Kidney (tissue), 14 donors: Measurements from ENCODE around the gene NXPH1. TPM values are rescaled to one million over a fixed set of nuclear protein-coding genes. Genes with fewer than 3 reads are reported as not detected.

Experiments used
- DNase-seq, 5 donors: peaks; one replicate each; pipeline ENCODE4 v3.0.0-alpha.2; 2013 to 2020
- FAIRE-seq: peaks from 2 replicates; lab custom pipeline; 2012; peaks lifted over from hg19 to GRCh38; lab: Jason Lieb, UNC
- H3K27ac ChIP-seq, 2 donors: one replicate each; pipeline ENCODE4 v1.7.0; 2013; ENCODE audit warnings: low read depth in 2 of 2, low read length in 2 of 2, inconsistent platforms in 1 of 2
- H3K27me3 ChIP-seq: one replicate; pipeline ENCODE4 v1.7.1; 2013; ENCODE audit warnings: low read length, inconsistent platforms; ENCODE audit not compliant: control insufficient read depth, insufficient read depth
- H3K36me3 ChIP-seq, 3 donors: one replicate each; pipeline versions ENCODE4 v1.7.0 to v1.7.1; 2013; ENCODE audit warnings: low read length in 3 of 3, control low read depth in 1 of 3, inconsistent platforms in 1 of 3; ENCODE audit not compliant: insufficient read depth in 3 of 3, control insufficient read depth in 2 of 3
- H3K4me1 ChIP-seq, 3 donors: one replicate each; pipeline versions ENCODE4 v1.7.0 to v1.7.1; 2013; ENCODE audit warnings: low read length in 3 of 3, inconsistent platforms in 1 of 3, low read depth in 1 of 3; ENCODE audit not compliant: control insufficient read depth in 2 of 3, insufficient read depth in 2 of 3
- H3K4me3 ChIP-seq, 3 donors: one replicate each; pipeline versions ENCODE4 v1.7.0 to v1.8.1; 2013; ENCODE audit warnings: low read length in 3 of 3, control low read depth in 1 of 3, inconsistent platforms in 1 of 3
- H3K9ac ChIP-seq, 3 donors: one replicate each; pipeline versions ENCODE4 v1.7.0 to v1.7.1; 2013; ENCODE audit warnings: low read length in 3 of 3, control low read depth in 1 of 3, inconsistent platforms in 1 of 3
- H3K9me3 ChIP-seq, 3 donors: one replicate each; pipeline versions ENCODE4 v1.7.0 to v1.7.1; 2013; ENCODE audit warnings: low read length in 3 of 3, control low read depth in 1 of 3, inconsistent platforms in 1 of 3; ENCODE audit not compliant: control insufficient read depth in 2 of 3, insufficient read depth in 1 of 3
- CTCF ChIP-seq: IDR thresholded peaks from 3 replicates; pipeline ENCODE4 v1.5.1; 2012; ENCODE audit warnings: mild to moderate bottlenecking, moderate library complexity, borderline replicate concordance; ENCODE audit not compliant: insufficient read depth; ENCODE audit errors: extremely low read depth
- intact Hi-C: fragments of 100-400 bp; cut with DNase I; formaldehyde crosslinking; loops from one replicate; pipeline ENCODE4 v1.11.1; 2022
- polyA plus RNA-seq: library from polyadenylated mRNA; stranded (reverse); fragments of 350-450 nt; fragmentation: Illumina TruSeq; extraction: RNeasy Lipid Tissue Mini Kit (QIAGEN cat#74804); gene quantifications from one replicate; pipeline ENCODE4 v1.2.3, GENCODE V29; 2014; ENCODE audit warnings: low read depth, low replicate concordance; ENCODE audit not compliant: insufficient read depth
- total RNA-seq: library from RNA; stranded (reverse); fragmentation: NEBNext Ultra II Directional; extraction: Animal tissue kit (Norgen Biotek cat#: 25700); gene quantifications from one replicate; pipeline ENCODE4 v1.2.1, GENCODE V29; 2021
- donor health status: control.
- donor health status: control.
- donor health status: control.
- donor health status: control.
- donor health status: control.
- donor health status: DM: yes; HTN: yes; CAD: no.
- donor health status: Normal renal cell carcinoma (clear cell type).

Gene NXPH1
- total and polyA plus RNA-seq, 2 donors from 2014 or later: not detected

GRCh38 chr7:8637322-8637721, 203.9 kb downstream of the NXPH1 start:
- H3K36me3 ChIP-seq: no peaks in the 10 kb centered on the region
- no peak overlapping the region for H3K27ac ChIP-seq
- no peak overlapping the region for H3K4me3 ChIP-seq
- H3K9me3 ChIP-seq: no peaks in the 10 kb centered on the region
- no peak for TF ChIP-seq CTCF
- H3K4me1 ChIP-seq: no peaks in the 10 kb centered on the region
- intact Hi-C loops: no loop called here
- DNase-seq (no peak), FAIRE-seq (no peak)
- H3K9ac ChIP-seq: no peak overlapping the region
- H3K27me3 ChIP-seq: no peaks in the 10 kb centered on the region

- no peak for FAIRE-seq
- Histone ChIP-seq H3K36me3 (no peaks in the 10 kb centered on the region), H3K9ac (no peak overlapping the region), H3K9me3 (no peaks in the 10 kb centered on the region), H3K27ac (no peak overlapping the region), H3K27me3 (no peaks in the 10 kb centered on the region), H3K4me1 (no peaks in the 10 kb centered on the region), H3K4me3 (no peak overlapping the region)
- intact Hi-C loops: no loop called here
- DNase-seq: peak in 2 of 5 donors; percentile 10 to 71
- TF ChIP-seq CTCF: no peak
Observed at GRCh38 chr7:8638076-8638475, 204.7 kb downstream of the NXPH1 start.

- DNase-seq (no peak), FAIRE-seq (no peak)
- H3K9me3 ChIP-seq: no peaks in the 10 kb centered on the region
- H3K4me1 ChIP-seq: no peaks in the 10 kb centered on the region
- no peak overlapping the region for H3K27ac ChIP-seq
- intact Hi-C loops: no loop called here
- H3K27me3 ChIP-seq: no peaks in the 10 kb centered on the region
- H3K36me3 ChIP-seq: no peaks in the 10 kb centered on the region
- TF ChIP-seq CTCF: no peak
- H3K4me3 ChIP-seq: no peak overlapping the region
- no peak overlapping the region for H3K9ac ChIP-seq
Observed at GRCh38 chr7:8639668-8640067, 206.3 kb downstream of the NXPH1 start.

GRCh38 chr7:8640671-8641070, 207.3 kb downstream of the NXPH1 start:
- no peaks in the 10 kb centered on the region for H3K36me3 ChIP-seq
- FAIRE-seq: no peak

More at GRCh38 chr7:8640671-8641070, 207.3 kb downstream of the NXPH1 start:
- DNase-seq: no peak
- no peaks in the 10 kb centered on the region for H3K9me3 ChIP-seq
- no peak overlapping the region for H3K4me3 ChIP-seq
- H3K27me3 ChIP-seq: no peaks in the 10 kb centered on the region
- TF ChIP-seq CTCF: no peak
- no peak overlapping the region for H3K9ac ChIP-seq
- H3K4me1 ChIP-seq: no peaks in the 10 kb centered on the region
- H3K27ac ChIP-seq: no peak overlapping the region
- intact Hi-C loops: no loop called here
